ENCODE measurements around the gene TSPAN9. TPM values are rescaled to one million over a fixed set of nuclear protein-coding genes. Genes with fewer than 3 reads are reported as not detected.

TSPAN9 gene
- total RNA-seq, 1 donor from 2014 or later = 30.4 TPM

DNA sequence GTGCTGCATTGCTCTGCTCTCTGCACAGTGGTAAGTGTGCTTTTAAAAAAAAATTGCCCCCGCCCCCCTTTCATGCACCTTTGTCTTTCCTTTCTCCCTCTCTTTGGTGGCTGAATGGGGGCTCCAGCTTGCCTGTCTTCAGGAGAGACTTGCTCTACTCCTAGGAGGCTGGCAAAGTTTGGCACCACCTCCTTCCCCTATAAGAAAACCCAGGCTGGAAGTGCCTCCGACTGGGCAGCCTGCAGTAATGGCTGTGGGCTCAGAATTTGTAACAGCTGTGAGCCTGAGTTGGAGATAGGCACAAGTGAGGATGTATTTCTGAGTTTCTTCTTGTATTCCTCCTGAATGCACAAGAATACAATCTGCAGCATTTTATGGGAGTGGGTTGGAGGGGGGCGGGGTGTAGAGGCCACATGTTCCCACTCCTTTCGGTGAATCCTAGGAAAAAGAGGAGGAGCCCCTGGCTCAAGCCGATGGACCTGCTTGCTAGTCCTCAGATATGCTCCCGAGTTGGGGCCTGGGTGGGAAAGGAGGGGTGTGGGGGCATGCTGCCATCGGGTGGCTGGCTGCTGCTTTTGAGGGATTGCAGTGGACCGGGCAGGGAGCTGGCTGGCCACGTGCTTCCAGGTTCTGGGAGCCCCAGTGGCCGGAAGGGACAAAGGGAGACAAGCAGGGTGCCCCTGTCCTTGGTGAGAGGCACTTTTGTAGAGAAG, 124.3 kb downstream of the TSPAN9 start:
- Mint-ChIP-seq H3K9me3 (ENCODE audit: low read depth) (no peaks in the 10 kb centered on the region), H3K4me1 (ENCODE audit: low read depth) (peaks cover 14% of the 10 kb centered on the region), H3K27me3 (peaks cover 52% of the 10 kb centered on the region), H3K36me3 (ENCODE audit: insufficient read depth) (peaks cover 2% of the 10 kb centered on the region), H3K27ac (peak overlapping the region; percentile 9), H3K4me3 (ENCODE audit: low read depth) (peak overlapping the region; percentile 57)
- DNase-seq (ENCODE audit: low spot score, unreplicated experiment) = no peak
- TF ChIP-seq, protein P1, sequence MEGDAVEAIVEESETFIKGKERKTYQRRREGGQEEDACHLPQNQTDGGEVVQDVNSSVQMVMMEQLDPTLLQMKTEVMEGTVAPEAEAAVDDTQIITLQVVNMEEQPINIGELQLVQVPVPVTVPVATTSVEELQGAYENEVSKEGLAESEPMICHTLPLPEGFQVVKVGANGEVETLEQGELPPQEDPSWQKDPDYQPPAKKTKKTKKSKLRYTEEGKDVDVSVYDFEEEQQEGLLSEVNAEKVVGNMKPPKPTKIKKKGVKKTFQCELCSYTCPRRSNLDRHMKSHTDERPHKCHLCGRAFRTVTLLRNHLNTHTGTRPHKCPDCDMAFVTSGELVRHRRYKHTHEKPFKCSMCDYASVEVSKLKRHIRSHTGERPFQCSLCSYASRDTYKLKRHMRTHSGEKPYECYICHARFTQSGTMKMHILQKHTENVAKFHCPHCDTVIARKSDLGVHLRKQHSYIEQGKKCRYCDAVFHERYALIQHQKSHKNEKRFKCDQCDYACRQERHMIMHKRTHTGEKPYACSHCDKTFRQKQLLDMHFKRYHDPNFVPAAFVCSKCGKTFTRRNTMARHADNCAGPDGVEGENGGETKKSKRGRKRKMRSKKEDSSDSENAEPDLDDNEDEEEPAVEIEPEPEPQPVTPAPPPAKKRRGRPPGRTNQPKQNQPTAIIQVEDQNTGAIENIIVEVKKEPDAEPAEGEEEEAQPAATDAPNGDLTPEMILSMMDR (IDR thresholded peaks at IDR 0.05; ENCODE audit: unreplicated experiment) = no peak

GRCh38 chr12:3202096-3202495, 124.9 kb downstream of the TSPAN9 start:
- H3K4me3 Mint-ChIP-seq (ENCODE audit: low read depth) = no peak overlapping the region
- no peak overlapping the region for H3K27ac Mint-ChIP-seq
- no peaks in the 10 kb centered on the region for H3K9me3 Mint-ChIP-seq (ENCODE audit: low read depth)
- peaks cover 11% of the 10 kb centered on the region for H3K4me1 Mint-ChIP-seq (ENCODE audit: low read depth)
- H3K36me3 Mint-ChIP-seq (ENCODE audit: insufficient read depth) = peaks cover 2% of the 10 kb centered on the region
- peaks cover 48% of the 10 kb centered on the region for H3K27me3 Mint-ChIP-seq
- TF ChIP-seq, protein P1 (IDR thresholded peaks at IDR 0.05; ENCODE audit: unreplicated experiment) = no peak
- DNase-seq (ENCODE audit: low spot score, unreplicated experiment) = no peak

DNA sequence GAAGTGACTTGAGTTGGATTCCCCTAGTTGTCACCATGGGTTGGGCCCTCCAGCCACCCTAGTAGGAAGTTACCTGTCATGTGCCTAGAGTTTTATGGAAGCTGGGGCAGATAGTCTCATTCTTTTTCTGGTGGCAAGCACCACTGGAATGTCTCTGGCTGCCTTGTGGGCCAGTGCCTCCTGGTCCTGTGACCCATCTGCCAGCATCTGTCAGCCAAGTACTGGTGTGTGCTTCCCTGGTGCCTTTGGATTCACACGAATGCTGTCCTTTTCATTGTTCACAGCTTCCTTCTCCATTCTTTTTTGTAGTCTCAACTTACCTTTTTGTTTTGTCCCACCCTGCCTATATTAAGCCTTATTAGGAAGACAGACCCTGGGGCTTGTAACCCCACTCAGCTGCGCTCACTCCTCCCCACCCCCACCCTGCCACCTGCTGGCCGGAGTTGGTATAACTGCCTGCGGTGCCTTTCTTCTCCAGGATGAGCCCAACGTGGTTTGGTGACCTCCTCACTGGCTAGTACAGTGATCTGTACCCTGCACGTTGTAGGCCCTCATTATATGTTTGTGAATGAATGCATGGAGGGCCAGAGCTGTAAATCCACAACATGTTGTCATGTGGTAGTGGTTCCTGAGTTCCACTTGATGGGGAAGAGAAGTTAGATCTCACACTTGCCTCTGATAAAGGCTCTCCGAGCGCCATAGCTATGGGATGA, 125.7 kb downstream of the TSPAN9 start:
- H3K4me3 Mint-ChIP-seq (ENCODE audit: low read depth) = no peak overlapping the region
- peak; percentile 82 for DNase-seq (ENCODE audit: low spot score, unreplicated experiment)
- peaks cover 45% of the 10 kb centered on the region for H3K27me3 Mint-ChIP-seq
- no peak overlapping the region for H3K27ac Mint-ChIP-seq
- H3K4me1 Mint-ChIP-seq (ENCODE audit: low read depth) = peaks cover 10% of the 10 kb centered on the region
- peaks cover 2% of the 10 kb centered on the region for H3K36me3 Mint-ChIP-seq (ENCODE audit: insufficient read depth)
- TF ChIP-seq, protein P1 (IDR thresholded peaks at IDR 0.05; ENCODE audit: unreplicated experiment) = peak; percentile 96
- H3K9me3 Mint-ChIP-seq (ENCODE audit: low read depth) = no peaks in the 10 kb centered on the region

GRCh38 chr12:3203713-3204112, 126.5 kb downstream of the TSPAN9 start:
- H3K36me3 Mint-ChIP-seq (ENCODE audit: insufficient read depth) = peaks cover 2% of the 10 kb centered on the region
- TF ChIP-seq, protein P1 (IDR thresholded peaks at IDR 0.05; ENCODE audit: unreplicated experiment) = no peak
- no peak overlapping the region for H3K4me3 Mint-ChIP-seq (ENCODE audit: low read depth)
- no peaks in the 10 kb centered on the region for H3K9me3 Mint-ChIP-seq (ENCODE audit: low read depth)
- peaks cover 45% of the 10 kb centered on the region for H3K27me3 Mint-ChIP-seq
- no peak overlapping the region for H3K27ac Mint-ChIP-seq
- peaks cover 10% of the 10 kb centered on the region for H3K4me1 Mint-ChIP-seq (ENCODE audit: low read depth)
- DNase-seq (ENCODE audit: low spot score, unreplicated experiment) = no peak

- peaks cover 41% of the 10 kb centered on the region for H3K27me3 Mint-ChIP-seq
- no peak overlapping the region for H3K27ac Mint-ChIP-seq
- no peak for DNase-seq (ENCODE audit: low spot score, unreplicated experiment)
- TF ChIP-seq, protein P1 (IDR thresholded peaks at IDR 0.05; ENCODE audit: unreplicated experiment) = no peak
- no peaks in the 10 kb centered on the region for H3K36me3 Mint-ChIP-seq (ENCODE audit: insufficient read depth)
- no peaks in the 10 kb centered on the region for H3K9me3 Mint-ChIP-seq (ENCODE audit: low read depth)
- peaks cover 10% of the 10 kb centered on the region for H3K4me1 Mint-ChIP-seq (ENCODE audit: low read depth)
- no peak overlapping the region for H3K4me3 Mint-ChIP-seq (ENCODE audit: low read depth)
These were observed 127.0 kb downstream of the TSPAN9 start for GRCh38 chr12:3204143-3204542.
